Stimulated activated effector memory CD8-positive, alpha-beta T cell treated with anti-CD3 and anti-CD28 coated beads, Interleukin-12 subunit alpha, Interleukin-12 subunit beta, amount 100 ng/mL, for 72 hours (primary cell): ENCODE results near the gene FNTB.
"Not testable (repeated sequence)": the region's sequence is repeated elsewhere in the genome, so short reads cannot be mapped to it uniquely, and the experiment has no call there.

Source experiments
- ATAC-seq: fragments of 150-1000 bp; cut with Tn5 transposase; 2 replicates; pipeline ENCODE4 v1.10.0; 2021
- DNase-seq, 2 donors: peaks; one replicate each; pipeline ENCODE4 v3.0.0; 2021 to 2022; ENCODE audit warnings: low spot score in 2 of 2
- H3K27ac Mint-ChIP-seq: one replicate; pipeline ENCODE4 v1.8.0; 2022; ENCODE audit warnings: mild to moderate bottlenecking, mixed read lengths
- H3K36me3 Mint-ChIP-seq: one replicate; pipeline ENCODE4 v1.8.0; 2022; ENCODE audit warnings: mild to moderate bottlenecking, mixed read lengths
- H3K4me1 Mint-ChIP-seq: one replicate; pipeline ENCODE4 v1.8.0; 2022; ENCODE audit warnings: mixed read lengths
- H3K4me3 Mint-ChIP-seq: one replicate; pipeline ENCODE4 v1.8.0; 2022; ENCODE audit warnings: mild to moderate bottlenecking, mixed read lengths
- H3K9me3 Mint-ChIP-seq: one replicate; pipeline ENCODE4 v1.8.0; 2022; ENCODE audit warnings: mixed read lengths

FNTB gene

DNA sequence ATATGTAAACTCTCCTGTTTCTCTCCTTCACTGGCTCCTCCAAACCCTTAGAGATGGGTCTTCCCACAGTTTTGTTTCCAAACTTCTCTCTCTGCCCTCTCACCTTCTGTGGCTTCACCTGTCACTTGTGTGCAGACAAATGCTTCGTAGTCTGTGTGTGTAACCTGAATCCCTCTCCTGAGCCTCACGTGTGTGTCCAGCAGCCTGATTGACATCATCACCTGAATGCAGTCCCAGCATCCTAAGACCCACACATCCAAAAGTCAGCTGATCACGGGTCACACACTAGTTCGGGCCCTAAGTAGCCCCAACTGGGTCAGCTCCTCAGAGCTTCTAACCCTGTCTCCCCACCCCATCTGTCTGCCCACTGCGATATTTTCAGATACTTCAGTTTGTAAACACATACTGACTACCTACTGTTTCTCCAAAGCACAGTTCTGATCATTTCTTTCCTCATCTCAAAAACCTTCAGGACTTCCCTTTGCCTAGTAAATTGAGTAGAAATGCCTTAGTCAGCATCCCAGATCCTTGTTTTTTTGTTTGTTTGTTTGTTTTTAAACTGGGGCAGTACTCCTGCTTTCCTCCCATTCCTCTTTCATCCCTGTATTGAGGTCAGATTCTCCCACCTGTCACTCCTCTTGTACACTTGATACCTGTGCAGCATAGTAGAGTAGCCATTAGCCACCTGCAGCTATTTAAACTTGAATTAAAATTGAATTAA lies 23.7 kb downstream of the FNTB start:
- DNase-seq (no peak), ATAC-seq (no peak)
- Mint-ChIP-seq H3K4me3 (no peak overlapping the region), H3K36me3 (peaks cover 44% of the 10 kb centered on the region), H3K9me3 (no peaks in the 10 kb centered on the region), H3K27ac (peak overlapping the region; percentile 13), H3K4me1 (peaks cover 10% of the 10 kb centered on the region)

DNA sequence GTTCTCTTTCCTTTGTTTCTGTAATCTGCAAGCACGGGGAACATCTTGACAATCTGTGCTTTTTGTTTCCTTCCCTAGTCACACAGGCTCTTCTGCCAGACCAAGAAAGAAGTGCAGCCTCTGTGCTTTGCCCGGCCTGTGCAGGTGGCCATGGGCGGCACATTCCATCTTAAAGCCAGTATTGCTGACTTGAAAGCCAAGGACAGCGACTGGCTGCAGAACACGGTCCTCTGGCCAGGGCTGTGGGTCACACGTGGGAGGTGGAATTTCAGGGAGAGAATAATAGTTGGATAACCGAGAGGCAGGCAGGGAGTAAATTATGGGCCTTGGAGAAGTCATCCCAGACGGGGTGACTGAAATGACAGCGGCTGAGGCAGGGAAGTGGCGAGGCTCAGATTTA lies 24.8 kb downstream of the FNTB start:
- H3K36me3 Mint-ChIP-seq = peaks cover 44% of the 10 kb centered on the region
- H3K27ac Mint-ChIP-seq = no peak overlapping the region
- H3K4me3 Mint-ChIP-seq = no peak overlapping the region
- no peaks in the 10 kb centered on the region for H3K9me3 Mint-ChIP-seq
- DNase-seq = no peak
- ATAC-seq = no peak
- peaks cover 6% of the 10 kb centered on the region for H3K4me1 Mint-ChIP-seq

GRCh38 chr14:65012353-65012752 lies 25.7 kb downstream of the FNTB start:
- peaks cover 6% of the 10 kb centered on the region for H3K4me1 Mint-ChIP-seq
- DNase-seq = no peak
- H3K4me3 Mint-ChIP-seq = no peak overlapping the region
- no peak for ATAC-seq
- H3K27ac Mint-ChIP-seq = no peak overlapping the region
- peaks cover 50% of the 10 kb centered on the region for H3K36me3 Mint-ChIP-seq
- H3K9me3 Mint-ChIP-seq = no peaks in the 10 kb centered on the region

DNA sequence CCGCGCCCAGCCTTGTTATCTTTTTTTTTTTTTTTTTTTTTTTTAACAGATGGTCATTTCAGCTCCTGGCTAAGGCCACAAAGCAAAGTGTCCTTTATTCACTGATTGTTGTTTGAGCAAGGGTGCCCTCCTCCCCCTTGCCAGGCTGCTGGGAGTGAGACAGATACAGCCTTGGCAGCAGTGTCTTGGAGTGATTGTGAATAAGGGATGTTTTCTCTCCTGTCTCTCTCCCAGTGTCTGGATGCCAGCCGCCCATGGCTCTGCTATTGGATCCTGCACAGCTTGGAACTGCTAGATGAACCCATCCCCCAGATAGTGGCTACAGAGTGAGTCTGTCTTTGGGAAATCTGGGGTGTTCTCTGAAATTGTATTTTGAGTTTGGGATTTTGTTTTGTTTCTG lies 28.7 kb downstream of the FNTB start:
- H3K36me3 Mint-ChIP-seq = peaks cover 55% of the 10 kb centered on the region
- no peaks in the 10 kb centered on the region for H3K9me3 Mint-ChIP-seq
- H3K4me3 Mint-ChIP-seq = no peak overlapping the region
- no peak overlapping the region for H3K27ac Mint-ChIP-seq
- ATAC-seq (no peak), DNase-seq (no peak)
- no peaks in the 10 kb centered on the region for H3K4me1 Mint-ChIP-seq

DNA sequence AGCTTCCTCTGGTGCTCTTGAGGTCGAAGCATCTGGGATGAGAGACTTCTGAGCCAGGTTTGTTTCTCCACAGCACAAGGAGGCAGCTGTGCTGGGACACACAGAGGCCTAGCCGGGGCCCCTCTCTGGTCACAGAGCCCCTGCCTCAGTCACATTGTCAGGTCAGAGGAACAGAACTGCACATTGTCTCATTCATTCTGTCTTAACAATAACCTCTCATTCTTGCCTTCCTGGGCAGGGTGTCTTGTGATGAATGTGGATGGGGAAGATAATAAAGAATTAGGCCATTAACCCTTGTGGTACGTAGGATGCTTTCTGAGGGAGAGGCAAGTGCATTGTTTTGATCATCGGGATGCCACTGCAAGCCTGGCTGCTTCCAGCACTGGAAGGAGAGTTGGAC lies 29.8 kb downstream of the FNTB start:
- Mint-ChIP-seq H3K4me3 (no peak overlapping the region), H3K36me3 (peaks cover 44% of the 10 kb centered on the region), H3K9me3 (no peaks in the 10 kb centered on the region), H3K27ac (peak overlapping the region; percentile 63), H3K4me1 (no peaks in the 10 kb centered on the region)
- no peak for DNase-seq
- no peak for ATAC-seq

DNA sequence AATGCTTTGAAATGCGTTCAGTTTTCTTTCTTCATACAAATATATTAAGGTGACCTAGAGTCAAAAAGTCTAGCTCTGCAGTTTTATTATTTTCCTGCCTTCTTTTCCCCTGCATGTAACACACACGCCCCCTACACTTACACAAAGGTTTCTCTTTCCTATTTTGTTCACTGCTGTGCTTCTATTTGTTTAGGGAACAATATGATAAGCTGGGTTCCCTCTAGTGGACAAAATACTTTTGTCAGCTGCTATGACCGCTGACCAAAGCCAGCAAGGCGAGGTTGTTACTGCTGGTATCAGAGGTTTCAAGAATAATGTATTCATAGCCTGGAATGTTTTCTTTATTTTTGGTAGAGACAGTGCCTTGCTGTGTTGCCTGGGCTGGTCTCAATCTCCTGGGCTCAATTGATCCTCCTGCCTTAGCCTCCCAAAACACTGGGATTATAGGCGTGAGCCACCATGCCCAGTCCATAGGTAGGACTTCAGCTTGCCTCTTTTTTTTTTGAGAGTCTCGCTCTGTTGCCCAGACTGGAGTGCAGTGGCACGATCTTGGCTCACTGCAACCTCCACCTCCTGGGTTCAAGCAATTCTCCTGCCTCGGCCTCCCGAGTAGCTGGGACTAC lies 33.4 kb downstream of the FNTB start:
- no peaks in the 10 kb centered on the region for H3K9me3 Mint-ChIP-seq
- DNase-seq (no peak), ATAC-seq (peak; percentile 43)
- no peak overlapping the region for H3K27ac Mint-ChIP-seq
- H3K4me3 Mint-ChIP-seq = no peak overlapping the region
- no peaks in the 10 kb centered on the region for H3K4me1 Mint-ChIP-seq
- H3K36me3 Mint-ChIP-seq = peaks cover 42% of the 10 kb centered on the region

GRCh38 chr14:65024957-65025356 lies 38.3 kb downstream of the FNTB start:
- H3K4me1 Mint-ChIP-seq = no peaks in the 10 kb centered on the region
- ATAC-seq = no peak
- H3K9me3 Mint-ChIP-seq = no peaks in the 10 kb centered on the region
- DNase-seq = no peak
- H3K36me3 Mint-ChIP-seq = peaks cover 34% of the 10 kb centered on the region
- no peak overlapping the region for H3K4me3 Mint-ChIP-seq
- H3K27ac Mint-ChIP-seq = no peak overlapping the region

GRCh38 chr14:65025818-65026217 lies 39.1 kb downstream of the FNTB start:
- Mint-ChIP-seq H3K36me3 (peaks cover 40% of the 10 kb centered on the region), H3K4me3 (no peak overlapping the region), H3K9me3 (no peaks in the 10 kb centered on the region), H3K4me1 (no peaks in the 10 kb centered on the region), H3K27ac (no peak overlapping the region)
- DNase-seq (no peak), ATAC-seq (no peak)

- ATAC-seq (no peak), DNase-seq (no peak)
- no peak overlapping the region for H3K4me3 Mint-ChIP-seq
- peaks cover 43% of the 10 kb centered on the region for H3K36me3 Mint-ChIP-seq
- H3K27ac Mint-ChIP-seq = no peak overlapping the region
- H3K4me1 Mint-ChIP-seq = no peaks in the 10 kb centered on the region
- H3K9me3 Mint-ChIP-seq = no peaks in the 10 kb centered on the region
These were observed 39.8 kb downstream of the FNTB start for GRCh38 chr14:65026526-65026925.

GRCh38 chr14:65027127-65027799 lies 40.6 kb downstream of the FNTB start:
- no peak overlapping the region for H3K27ac Mint-ChIP-seq
- H3K4me3 Mint-ChIP-seq = no peak overlapping the region
- no peaks in the 10 kb centered on the region for H3K4me1 Mint-ChIP-seq
- H3K9me3 Mint-ChIP-seq = no peaks in the 10 kb centered on the region
- ATAC-seq (peak; percentile 54), DNase-seq (no peak)
- peaks cover 47% of the 10 kb centered on the region for H3K36me3 Mint-ChIP-seq

- Mint-ChIP-seq H3K4me1 (no peaks in the 10 kb centered on the region), H3K36me3 (peaks cover 54% of the 10 kb centered on the region), H3K9me3 (no peaks in the 10 kb centered on the region), H3K27ac (no peak overlapping the region), H3K4me3 (no peak overlapping the region)
- ATAC-seq (no peak), DNase-seq (no peak)
These were observed 42.2 kb downstream of the FNTB start for GRCh38 chr14:65028937-65029336.

- not testable (repeated sequence) for H3K4me1 Mint-ChIP-seq, H3K9me3 Mint-ChIP-seq, DNase-seq, H3K4me3 Mint-ChIP-seq, ATAC-seq, H3K27ac Mint-ChIP-seq
- peaks cover 62% of the 10 kb centered on the region for H3K36me3 Mint-ChIP-seq
These were observed 44.6 kb downstream of the FNTB start for GRCh38 chr14:65031321-65031720.

GRCh38 chr14:65032319-65032718 lies 45.6 kb downstream of the FNTB start:
- no peaks in the 10 kb centered on the region for H3K4me1 Mint-ChIP-seq
- no peak overlapping the region for H3K4me3 Mint-ChIP-seq
- no peaks in the 10 kb centered on the region for H3K9me3 Mint-ChIP-seq
- peaks cover 58% of the 10 kb centered on the region for H3K36me3 Mint-ChIP-seq
- ATAC-seq = no peak
- no peak overlapping the region for H3K27ac Mint-ChIP-seq
- DNase-seq = no peak

DNA sequence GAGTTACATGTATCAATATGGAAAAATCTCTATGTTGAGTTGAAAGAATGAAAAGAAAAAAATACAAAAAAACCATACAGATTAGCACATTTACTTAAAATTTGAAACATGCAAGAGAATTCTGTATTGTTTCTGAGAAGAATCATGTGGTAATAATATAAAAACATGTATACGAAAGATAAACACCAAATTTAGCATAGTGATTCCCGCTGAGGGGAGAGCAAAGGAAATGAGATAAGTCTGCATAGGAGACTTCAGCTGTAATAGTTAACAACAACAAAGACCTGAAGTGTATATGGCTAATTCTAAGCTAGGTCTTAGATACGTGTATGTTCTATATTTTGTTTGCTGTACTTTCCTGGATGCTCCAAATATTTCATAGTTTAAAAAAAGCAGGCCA lies 46.5 kb downstream of the FNTB start:
- Mint-ChIP-seq H3K36me3 (peaks cover 56% of the 10 kb centered on the region), H3K9me3 (no peaks in the 10 kb centered on the region), H3K4me1 (no peaks in the 10 kb centered on the region), H3K27ac (no peak overlapping the region), H3K4me3 (no peak overlapping the region)
- no peak for ATAC-seq
- no peak for DNase-seq

DNA sequence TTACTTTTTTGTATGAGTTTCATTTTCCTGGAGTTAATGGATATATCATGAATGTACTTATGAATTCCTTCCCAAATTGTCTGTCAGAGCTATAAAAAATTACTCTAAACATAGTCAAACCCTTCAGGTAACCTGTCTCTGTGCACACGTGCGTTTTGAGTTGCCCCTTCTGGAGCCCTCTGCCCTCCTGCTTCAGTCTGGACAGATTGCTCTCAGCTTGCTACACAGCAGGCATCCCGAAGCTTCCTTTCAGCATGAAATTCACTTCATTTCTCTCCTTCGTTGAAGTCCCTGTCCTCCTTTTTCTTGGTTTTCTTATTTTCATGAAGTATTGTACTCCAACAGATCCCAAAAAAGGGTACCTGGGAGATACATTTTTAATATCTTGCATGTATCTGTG lies 47.3 kb downstream of the FNTB start:
- H3K4me3 Mint-ChIP-seq = no peak overlapping the region
- peaks cover 57% of the 10 kb centered on the region for H3K36me3 Mint-ChIP-seq
- ATAC-seq = no peak
- no peak overlapping the region for H3K27ac Mint-ChIP-seq
- no peak for DNase-seq
- no peaks in the 10 kb centered on the region for H3K9me3 Mint-ChIP-seq
- no peaks in the 10 kb centered on the region for H3K4me1 Mint-ChIP-seq

DNA sequence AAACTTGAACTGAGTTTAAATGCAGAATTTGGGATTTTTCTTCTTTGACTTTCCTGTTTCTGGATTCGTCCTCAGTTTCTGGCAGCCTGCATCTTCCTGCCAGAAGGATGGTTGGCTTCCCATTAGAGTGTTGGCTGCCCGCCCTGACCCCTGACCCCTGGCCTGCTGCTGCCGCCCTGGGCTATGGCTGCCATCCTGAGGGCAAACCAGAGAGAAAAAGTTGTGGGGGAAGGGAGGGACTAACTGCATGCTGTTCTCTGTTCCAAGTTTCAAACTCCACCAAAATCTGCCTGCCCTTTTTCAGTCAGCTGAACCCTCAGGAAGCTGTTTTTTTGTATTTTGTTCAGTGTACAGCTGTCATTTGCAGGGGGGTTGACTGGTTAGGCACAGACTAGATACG lies 48.4 kb downstream of the FNTB start:
- no peak overlapping the region for H3K4me3 Mint-ChIP-seq
- H3K36me3 Mint-ChIP-seq = peaks cover 51% of the 10 kb centered on the region
- H3K27ac Mint-ChIP-seq = peak overlapping the region; percentile 82
- no peaks in the 10 kb centered on the region for H3K4me1 Mint-ChIP-seq
- no peak for DNase-seq
- no peaks in the 10 kb centered on the region for H3K9me3 Mint-ChIP-seq
- ATAC-seq = no peak
